ENCODE data around the gene ZSCAN18. TPM values are rescaled to one million over a fixed set of nuclear protein-coding genes. Genes with fewer than 3 reads are reported as not detected.
A peak's percentile ranks its signal among the peaks of the same experiment; 100 is the strongest.
"Not testable (repeated sequence)": the region's sequence is repeated elsewhere in the genome, so short reads cannot be mapped to it uniquely, and the experiment has no call there.

Gene ZSCAN18, protein sequence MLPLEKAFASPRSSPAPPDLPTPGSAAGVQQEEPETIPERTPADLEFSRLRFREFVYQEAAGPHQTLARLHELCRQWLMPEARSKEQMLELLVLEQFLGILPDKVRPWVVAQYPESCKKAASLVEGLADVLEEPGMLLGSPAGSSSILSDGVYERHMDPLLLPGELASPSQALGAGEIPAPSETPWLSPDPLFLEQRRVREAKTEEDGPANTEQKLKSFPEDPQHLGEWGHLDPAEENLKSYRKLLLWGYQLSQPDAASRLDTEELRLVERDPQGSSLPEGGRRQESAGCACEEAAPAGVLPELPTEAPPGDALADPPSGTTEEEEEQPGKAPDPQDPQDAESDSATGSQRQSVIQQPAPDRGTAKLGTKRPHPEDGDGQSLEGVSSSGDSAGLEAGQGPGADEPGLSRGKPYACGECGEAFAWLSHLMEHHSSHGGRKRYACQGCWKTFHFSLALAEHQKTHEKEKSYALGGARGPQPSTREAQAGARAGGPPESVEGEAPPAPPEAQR
- total RNA-seq (2022) (not detected in 2 replicates), Bru-seq, nascent RNA (percentile 8 among the genes with signal in this experiment), BruChase-seq, experiment 1, labeled RNA remaining after a 2-hour chase (percentile 3 among the genes with signal in this experiment), BruChase-seq, experiment 2, labeled RNA remaining after a 6-hour chase (percentile 9 among the genes with signal in this experiment)
- long read RNA-seq, result 0 reads

- BruUV-seq (replicated peaks), result no TSS peak
- Mint-ChIP-seq H3K9me3 (ENCODE audit: unreplicated experiment) (peaks cover 40% of the 10 kb centered on the region), H3K4me3 (ENCODE audit: unreplicated experiment) (peak within 1 kb of the TSS; percentile 52), H3K27ac (ENCODE audit: unreplicated experiment) (peak within 1 kb of the TSS; percentile 84), H3K27me3 (ENCODE audit: insufficient read depth, unreplicated experiment) (no peaks in the 10 kb centered on the region), H3K4me1 (ENCODE audit: low read depth, unreplicated experiment) (no peaks in the 10 kb centered on the region), H3K36me3 (ENCODE audit: insufficient read depth, unreplicated experiment) (peaks cover 13% of the 10 kb centered on the region)
- TF ChIP-seq, protein P1, sequence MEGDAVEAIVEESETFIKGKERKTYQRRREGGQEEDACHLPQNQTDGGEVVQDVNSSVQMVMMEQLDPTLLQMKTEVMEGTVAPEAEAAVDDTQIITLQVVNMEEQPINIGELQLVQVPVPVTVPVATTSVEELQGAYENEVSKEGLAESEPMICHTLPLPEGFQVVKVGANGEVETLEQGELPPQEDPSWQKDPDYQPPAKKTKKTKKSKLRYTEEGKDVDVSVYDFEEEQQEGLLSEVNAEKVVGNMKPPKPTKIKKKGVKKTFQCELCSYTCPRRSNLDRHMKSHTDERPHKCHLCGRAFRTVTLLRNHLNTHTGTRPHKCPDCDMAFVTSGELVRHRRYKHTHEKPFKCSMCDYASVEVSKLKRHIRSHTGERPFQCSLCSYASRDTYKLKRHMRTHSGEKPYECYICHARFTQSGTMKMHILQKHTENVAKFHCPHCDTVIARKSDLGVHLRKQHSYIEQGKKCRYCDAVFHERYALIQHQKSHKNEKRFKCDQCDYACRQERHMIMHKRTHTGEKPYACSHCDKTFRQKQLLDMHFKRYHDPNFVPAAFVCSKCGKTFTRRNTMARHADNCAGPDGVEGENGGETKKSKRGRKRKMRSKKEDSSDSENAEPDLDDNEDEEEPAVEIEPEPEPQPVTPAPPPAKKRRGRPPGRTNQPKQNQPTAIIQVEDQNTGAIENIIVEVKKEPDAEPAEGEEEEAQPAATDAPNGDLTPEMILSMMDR (IDR thresholded peaks at IDR 0.05; ENCODE audit: insufficient read depth in 1 of 2, low read depth in 1 of 2, low read length in 1 of 2, severe bottlenecking in 1 of 2, unreplicated experiment in 1 of 2), result no peak
- intact Hi-C loops (cut with micrococcal nuclease; ENCODE audit: unreplicated experiment), result no loop called here
- Histone ChIP-seq H3K4me1 (no peaks in the 10 kb centered on the region), H3K36me3 (ENCODE audit: control insufficient read depth, insufficient read depth, low read length) (no peaks in the 10 kb centered on the region), H3K27me3 (replicated peaks; ENCODE audit: control insufficient read depth, insufficient read depth, low read length) (no peaks in the 10 kb centered on the region), H3K9me3 (peaks cover 31% of the 10 kb centered on the region), H3K4me3 (ENCODE audit: low read depth, low read length) (no peak within 1 kb of the TSS)
- CTCF ChIA-PET, result no interaction called here
- DNase-seq, result peak in 1 of 2 experiments; percentile 9
- POLR2A ChIA-PET, result no interaction called here
Observed at GRCh38 chr19:58097781-58098681, at the start of gene ZSCAN18. Gene ZSCAN18 (minus strand): TSS chr19:58098231. CDS start chr19:58090267, 7,964 bp downstream.

DNA sequence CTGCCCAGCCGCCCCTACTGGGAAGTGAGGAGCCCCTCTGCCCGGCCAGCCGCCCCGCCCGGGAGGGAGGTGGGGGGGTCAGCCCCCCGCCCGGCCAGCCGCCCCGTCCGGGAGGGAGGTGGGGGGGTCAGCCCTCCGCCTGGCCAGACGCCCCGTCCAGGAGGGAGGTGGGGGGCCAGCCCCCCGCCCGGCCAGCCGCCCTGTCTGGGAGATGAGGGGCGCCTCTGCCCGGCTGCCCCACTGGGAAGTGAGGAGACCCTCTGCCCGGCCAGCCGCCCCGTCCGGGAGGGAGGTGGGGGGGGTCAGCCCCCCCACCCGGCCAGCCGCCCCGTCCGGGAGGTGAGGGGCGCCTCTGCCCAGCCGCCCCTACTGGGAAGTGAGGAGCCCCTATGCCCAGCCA is 49.4 kb upstream of the ZSCAN18 start:
- BruUV-seq (replicated peaks); H3K27ac Mint-ChIP-seq (ENCODE audit: unreplicated experiment); H3K27me3 Mint-ChIP-seq (ENCODE audit: insufficient read depth, unreplicated experiment); H3K36me3 ChIP-seq (ENCODE audit: control insufficient read depth, insufficient read depth, low read length); DNase-seq; H3K4me1 Mint-ChIP-seq (ENCODE audit: low read depth, unreplicated experiment); POLR2A ChIA-PET; H3K27me3 ChIP-seq (replicated peaks; ENCODE audit: control insufficient read depth, insufficient read depth, low read length); H3K4me3 Mint-ChIP-seq (ENCODE audit: unreplicated experiment); intact Hi-C loops (cut with micrococcal nuclease; ENCODE audit: unreplicated experiment); CTCF ChIA-PET; H3K4me3 ChIP-seq (ENCODE audit: low read depth, low read length): not testable (repeated sequence)
- Mint-ChIP-seq H3K9me3 (ENCODE audit: unreplicated experiment) (peaks cover 44% of the 10 kb centered on the region), H3K36me3 (ENCODE audit: insufficient read depth, unreplicated experiment) (peaks cover 44% of the 10 kb centered on the region)
- Histone ChIP-seq H3K4me1 (peaks cover 14% of the 10 kb centered on the region), H3K9me3 (peaks cover 57% of the 10 kb centered on the region)

- no peaks in the 10 kb centered on the region for H3K27me3 ChIP-seq (replicated peaks; ENCODE audit: control insufficient read depth, insufficient read depth, low read length)
- peaks cover 40% of the 10 kb centered on the region for H3K9me3 Mint-ChIP-seq (ENCODE audit: unreplicated experiment)
- no peaks in the 10 kb centered on the region for H3K36me3 ChIP-seq (ENCODE audit: control insufficient read depth, insufficient read depth, low read length)
- peaks cover 40% of the 10 kb centered on the region for H3K36me3 Mint-ChIP-seq (ENCODE audit: insufficient read depth, unreplicated experiment)
- POLR2A ChIA-PET, result no interaction called here
- TF ChIP-seq, protein P1 (IDR thresholded peaks at IDR 0.05; ENCODE audit: insufficient read depth in 1 of 2, low read depth in 1 of 2, low read length in 1 of 2, severe bottlenecking in 1 of 2, unreplicated experiment in 1 of 2), result no peak
- H3K27me3 Mint-ChIP-seq (ENCODE audit: insufficient read depth, unreplicated experiment), result no peaks in the 10 kb centered on the region
- CTCF ChIA-PET, result no interaction called here
- DNase-seq, result no peak
- no peak overlapping the region for H3K4me3 ChIP-seq (ENCODE audit: low read depth, low read length)
- no peaks in the 10 kb centered on the region for H3K4me1 Mint-ChIP-seq (ENCODE audit: low read depth, unreplicated experiment)
- H3K4me3 Mint-ChIP-seq (ENCODE audit: unreplicated experiment), result no peak overlapping the region
- H3K9me3 ChIP-seq, result peaks cover 56% of the 10 kb centered on the region
- intact Hi-C loops (cut with micrococcal nuclease; ENCODE audit: unreplicated experiment), result no loop called here
- no TSS peak for BruUV-seq (replicated peaks)
- H3K27ac Mint-ChIP-seq (ENCODE audit: unreplicated experiment), result no peak overlapping the region
- peaks cover 10% of the 10 kb centered on the region for H3K4me1 ChIP-seq
Observed at GRCh38 chr19:58145849-58146248, 47.8 kb upstream of the ZSCAN18 start.

Data from Caco-2 (cell line).